DOHH2 (cell line): Measurements from ENCODE around the gene ADPRS.

Source experiments
- H3F3A ChIP-seq: fragments of 200-600 bp; sonication (generic), shearing (Covaris generic); 2 replicates; pipeline ENCODE4 v1.6.0; 2016; ENCODE audit warnings: antibody characterized with exemption, mild to moderate bottlenecking; ENCODE audit not compliant: control insufficient read depth, insufficient read depth
- H3K27ac ChIP-seq: fragments of 200-600 bp; sonication (generic); 2 replicates; pipeline ENCODE4 v1.5.1; 2014; ENCODE audit warnings: low read depth, mild to moderate bottlenecking, low read length, moderate library complexity
- H3K27me3 ChIP-seq: fragments of 200-600 bp; sonication (generic); 2 replicates; pipeline ENCODE4 v1.6.1; 2014; ENCODE audit warnings: mild to moderate bottlenecking, low read length, mixed read lengths; ENCODE audit not compliant: control insufficient read depth
- H3K36me3 ChIP-seq: fragments of 200-600 bp; sonication (generic); 2 replicates; pipeline ENCODE4 v1.6.1; 2014; ENCODE audit warnings: mild to moderate bottlenecking, low read length, moderate library complexity, mixed read lengths; ENCODE audit not compliant: control insufficient read depth
- H3K4me1 ChIP-seq: fragments of 200-600 bp; sonication (generic); 2 replicates; pipeline ENCODE4 v1.6.1; 2014; ENCODE audit warnings: mild to moderate bottlenecking, low read length, mixed read lengths; ENCODE audit not compliant: control insufficient read depth
- H3K4me2 ChIP-seq: fragments of 200-600 bp; sonication (generic); 2 replicates; pipeline ENCODE4 v1.6.0; 2014; ENCODE audit warnings: mild to moderate bottlenecking, low read length, moderate library complexity
- H3K4me3 ChIP-seq: fragments of 200-600 bp; sonication (generic); 2 replicates; pipeline ENCODE4 v1.5.1; 2014; ENCODE audit warnings: mild to moderate bottlenecking, low read length, mixed read lengths
- H3K79me2 ChIP-seq: fragments of 200-600 bp; sonication (generic); 2 replicates; pipeline ENCODE4 v1.6.1; 2014; ENCODE audit warnings: mild to moderate bottlenecking, low read length, mixed read lengths; ENCODE audit not compliant: control insufficient read depth
- H3K9me2 ChIP-seq: fragments of 200-600 bp; sonication (generic); replicated peaks from 2 replicates; pipeline ENCODE4 v1.6.1; 2014; ENCODE audit warnings: mild to moderate bottlenecking, low read length, mixed read lengths; ENCODE audit not compliant: control insufficient read depth
- H3K9me3 ChIP-seq: fragments of 200-600 bp; sonication (generic); 2 replicates; pipeline ENCODE4 v1.6.1; 2014; ENCODE audit warnings: antibody characterized with exemption, low read length, mixed read lengths; ENCODE audit not compliant: control insufficient read depth, insufficient read depth
- H4K20me1 ChIP-seq: fragments of 200-600 bp; sonication (generic); 2 replicates; pipeline ENCODE4 v1.6.0; 2014; ENCODE audit warnings: low read depth, mild to moderate bottlenecking, antibody characterized with exemption, low read length, moderate library complexity; ENCODE audit not compliant: control insufficient read depth, insufficient read depth
- CTCF ChIP-seq: fragments of 200-600 bp; sonication (generic); IDR thresholded peaks from one replicate; pipeline ENCODE4 v1.5.1; 2014; ENCODE audit warnings: antibody characterized with exemption, mild to moderate bottlenecking, low read depth, low read length; ENCODE audit not compliant: poor library complexity, severe bottlenecking
- EZH2phosphoT487 ChIP-seq: fragments of 200-600 bp; sonication (generic); IDR thresholded peaks from 2 replicates; pipeline ENCODE4 v1.6.1; 2017; ENCODE audit warnings: borderline replicate concordance, mild to moderate bottlenecking, antibody characterized with exemption, low read length, moderate library complexity, mixed read lengths

ADPRS gene

DNA sequence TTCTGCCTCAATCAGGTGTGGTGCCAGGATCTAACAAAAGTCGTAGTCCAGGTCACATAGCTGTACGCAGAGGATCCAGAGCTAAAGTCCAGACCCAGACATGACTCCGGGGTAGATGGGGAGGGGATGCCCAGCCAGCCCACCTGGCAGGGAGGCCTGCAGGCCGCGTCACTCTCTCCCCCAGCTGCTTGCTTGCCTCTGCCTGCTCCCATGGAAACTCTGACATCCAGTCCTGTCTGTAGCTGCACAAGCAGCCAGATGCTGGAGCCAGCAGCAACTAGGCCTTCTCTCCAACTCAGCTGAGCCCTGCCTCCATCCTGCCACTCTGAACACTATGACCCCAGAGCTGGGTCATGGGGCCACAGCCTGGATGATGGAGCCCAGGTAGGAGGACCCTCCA, 28.2 kb downstream of the ADPRS start:
- no peaks in the 10 kb centered on the region for H3K9me3 ChIP-seq
- no peak for TF ChIP-seq EZH2phosphoT487
- TF ChIP-seq CTCF: no peak

DNA sequence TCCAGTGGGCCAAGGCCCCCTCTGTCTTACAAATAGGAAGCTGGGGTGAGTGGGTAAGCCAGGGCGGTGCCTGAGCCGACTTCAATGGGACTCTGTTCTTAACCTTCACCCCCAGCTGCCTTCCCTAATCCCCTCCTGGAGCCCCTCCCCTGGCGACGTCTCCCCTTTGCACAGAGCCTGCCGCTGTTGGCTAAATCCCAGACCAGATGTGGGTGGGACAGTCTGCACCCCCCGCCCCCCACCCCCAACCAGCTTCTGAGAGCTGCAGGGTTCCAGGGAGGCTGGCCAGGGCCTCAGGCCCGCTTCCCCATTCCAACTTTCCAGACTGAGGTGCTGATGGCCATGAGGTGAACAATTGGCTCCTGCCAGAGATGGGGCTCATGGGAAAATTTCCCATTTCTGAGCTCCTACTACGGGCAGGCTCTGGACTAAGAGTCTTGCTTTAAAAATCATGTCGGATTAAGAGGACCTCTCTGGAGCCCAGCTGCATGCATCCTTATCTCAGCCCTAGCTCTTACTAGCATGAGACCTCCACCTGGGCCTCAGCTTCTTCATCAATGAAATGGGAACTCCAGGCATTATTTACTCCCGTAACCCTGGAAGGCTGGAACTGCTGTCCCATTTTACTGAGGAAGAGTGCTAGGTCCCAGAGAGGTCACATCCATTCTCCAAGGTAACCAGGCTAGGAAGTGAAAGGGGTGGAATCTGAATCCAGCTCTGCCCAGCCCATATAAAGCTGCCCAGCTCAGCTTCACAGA, 29.9 kb downstream of the ADPRS start:
- no peaks in the 10 kb centered on the region for H3K36me3 ChIP-seq
- no peak overlapping the region for H3K4me3 ChIP-seq
- no peaks in the 10 kb centered on the region for H3K9me3 ChIP-seq
- peaks cover 13% of the 10 kb centered on the region; the same call in 1 of the 2 replicates for H3K27me3 ChIP-seq
- no peaks in the 10 kb centered on the region for H3F3A ChIP-seq
- H3K4me1 ChIP-seq: peaks cover 24% of the 10 kb centered on the region
- no peaks in the 10 kb centered on the region for H4K20me1 ChIP-seq
- no peaks in the 10 kb centered on the region for H3K79me2 ChIP-seq
- H3K4me2 ChIP-seq: no peak overlapping the region
- no peaks in the 10 kb centered on the region for H3K9me2 ChIP-seq
- TF ChIP-seq EZH2phosphoT487: no peak
- no peak for TF ChIP-seq CTCF
- no peak overlapping the region for H3K27ac ChIP-seq

More for the DNA sequence above, 28.2 kb downstream of the ADPRS start:
- Histone ChIP-seq H3K27ac (no peak overlapping the region), H3K4me2 (no peak overlapping the region), H3K79me2 (no peaks in the 10 kb centered on the region), H3K36me3 (no peaks in the 10 kb centered on the region), H3K27me3 (no peaks in the 10 kb centered on the region), H4K20me1 (no peaks in the 10 kb centered on the region), H3K4me1 (peaks cover 10% of the 10 kb centered on the region), H3K4me3 (no peak overlapping the region), H3K9me2 (no peaks in the 10 kb centered on the region), H3F3A (no peaks in the 10 kb centered on the region)

- no peaks in the 10 kb centered on the region for H3K9me3 ChIP-seq
Observed at GRCh38 chr1:36119456-36119855, 30.8 kb downstream of the ADPRS start.

More at GRCh38 chr1:36119456-36119855, 30.8 kb downstream of the ADPRS start:
- H3K79me2 ChIP-seq: no peaks in the 10 kb centered on the region
- no peaks in the 10 kb centered on the region for H3F3A ChIP-seq
- H3K27ac ChIP-seq: no peak overlapping the region
- H3K4me1 ChIP-seq: peaks cover 17% of the 10 kb centered on the region
- H3K4me3 ChIP-seq: no peak overlapping the region
- no peaks in the 10 kb centered on the region for H3K36me3 ChIP-seq
- no peaks in the 10 kb centered on the region for H3K9me2 ChIP-seq
- no peak overlapping the region for H3K4me2 ChIP-seq
- H4K20me1 ChIP-seq: no peaks in the 10 kb centered on the region
- peaks cover 21% of the 10 kb centered on the region for H3K27me3 ChIP-seq
- TF ChIP-seq EZH2phosphoT487 (no peak), CTCF (no peak)
